ENCODE results near the gene SMIM14. TPM values are rescaled to one million over a fixed set of nuclear protein-coding genes. Genes with fewer than 3 reads are reported as not detected.

The SMIM14 gene
- total RNA-seq: 33.7 and 37.3 TPM in 2 replicates

DNA sequence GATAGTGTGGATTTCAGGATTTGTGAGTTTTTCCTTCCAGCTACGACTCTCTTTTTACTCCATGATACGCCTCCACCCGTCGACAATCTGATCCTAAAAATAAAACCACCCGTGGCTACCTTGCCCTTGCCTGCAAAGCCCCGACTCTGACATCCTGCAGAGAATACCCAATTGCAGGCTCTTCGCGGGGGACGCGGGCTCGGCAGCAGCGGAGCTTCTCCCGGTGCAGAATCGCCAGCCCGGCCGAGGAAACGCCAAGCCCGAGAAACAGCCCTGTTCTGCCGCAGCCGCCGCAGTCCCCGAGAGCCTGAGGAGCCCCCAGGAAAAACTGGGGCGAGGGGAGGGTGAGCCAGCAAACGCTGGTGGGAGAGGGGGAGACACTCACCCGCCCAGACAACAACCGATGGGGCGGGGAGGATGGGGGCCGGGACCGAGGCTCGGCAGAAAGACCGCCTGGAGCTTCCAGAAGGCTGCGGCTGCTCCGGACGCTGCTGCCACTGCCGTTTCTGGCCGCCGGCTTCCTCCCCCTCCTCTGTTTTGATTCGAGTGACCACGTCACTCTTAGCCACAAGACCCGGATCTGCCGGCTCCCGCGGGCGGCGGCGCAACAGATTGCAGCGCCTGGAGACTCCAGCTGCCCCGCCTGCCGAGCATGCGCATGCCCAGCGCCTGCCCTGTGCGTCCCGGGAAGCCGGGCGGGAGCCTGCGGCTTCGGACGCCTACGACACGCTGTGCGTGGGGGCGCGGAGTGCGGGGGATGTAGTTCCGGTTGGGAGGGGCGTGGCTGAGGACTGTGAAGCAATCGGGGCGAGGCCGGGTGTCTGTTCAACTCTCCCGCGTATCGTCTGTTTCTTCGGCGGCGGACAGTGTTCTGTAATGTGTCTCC lies at the start of gene SMIM14:
TSS of gene SMIM14 (minus strand) at position 512 of the 886 bp plus-strand sequence. CDS start 33,720 bp downstream, outside the sequence.

GRCh38 chr4:39527296-39528060 lies 111.2 kb downstream of the SMIM14 start, which contains the start of gene UGDH:
Gene UGDH, minus strand, starts transcription at chr4:39527439. Its CDS starts 5,927 bp downstream, at chr4:39521512.

Other genes with a start within 250 kb of the SMIM14 start
- not detected in 2 replicates for gene KLB, start 231.9 kb downstream of the SMIM14 start, total RNA-seq
- 2,826 and 2,988 TPM in 2 replicates for gene RPL9, start 179.9 kb downstream of the SMIM14 start, total RNA-seq
- 5.4 and 6.5 TPM in 2 replicates for gene LIAS, start 179.8 kb downstream of the SMIM14 start, total RNA-seq
- 174 and 226 TPM in 2 replicates for gene UGDH, start 111.4 kb downstream of the SMIM14 start, total RNA-seq
- gene UBE2K, start 59.3 kb upstream of the SMIM14 start, total RNA-seq: 8.7 and 13.9 TPM in 2 replicates